ENCODE data around the gene CDC23.

GRCh38 chr5:138170299-138170698 is 42.8 kb downstream of the CDC23 start:
- TF ChIP-seq POLR2AphosphoS5 (IDR thresholded peaks at IDR 0.05), result no peak
- TF ChIP-seq CTCF (IDR thresholded peaks at IDR 0.05), result no peak
- no peak for TF ChIP-seq EP300 (IDR thresholded peaks at IDR 0.05)
